Rectal smooth muscle tissue (tissue), 1 donor: ENCODE data around the gene PPM1A.

ENCODE experiments used
- H3K27ac ChIP-seq: one replicate; pipeline ENCODE4 v1.7.0; 2013; ENCODE audit warnings: low read depth, low read length, inconsistent platforms
- H3K27me3 ChIP-seq: one replicate; pipeline ENCODE4 v1.7.0; 2013; ENCODE audit warnings: low read length; ENCODE audit not compliant: control insufficient read depth, insufficient read depth
- H3K36me3 ChIP-seq: one replicate; pipeline ENCODE4 v1.7.0; 2013; ENCODE audit warnings: low read length; ENCODE audit not compliant: control insufficient read depth, insufficient read depth
- H3K4me1 ChIP-seq: one replicate; pipeline ENCODE4 v1.7.0; 2013; ENCODE audit warnings: low read length; ENCODE audit not compliant: control insufficient read depth, insufficient read depth
- H3K4me3 ChIP-seq: one replicate; pipeline ENCODE4 v1.7.0; 2013; ENCODE audit warnings: low read length
- H3K9ac ChIP-seq: one replicate; pipeline ENCODE4 v1.7.0; 2013; ENCODE audit warnings: low read length

PPM1A gene

GRCh38 chr14:60252630-60253029 is 3.6 kb downstream of the PPM1A start:
- Histone ChIP-seq H3K27ac (no peak overlapping the region), H3K36me3 (no peaks in the 10 kb centered on the region), H3K27me3 (no peaks in the 10 kb centered on the region), H3K4me1 (peaks cover 19% of the 10 kb centered on the region), H3K9ac (no peak overlapping the region), H3K4me3 (no peak overlapping the region)

GRCh38 chr14:60253649-60254048 is 4.6 kb downstream of the PPM1A start:
- Histone ChIP-seq H3K36me3 (no peaks in the 10 kb centered on the region), H3K4me1 (peaks cover 19% of the 10 kb centered on the region), H3K4me3 (peak overlapping the region; percentile 27), H3K27ac (no peak overlapping the region), H3K27me3 (no peaks in the 10 kb centered on the region), H3K9ac (no peak overlapping the region)

- Histone ChIP-seq H3K27ac (no peak overlapping the region), H3K4me3 (peak overlapping the region; percentile 27), H3K9ac (no peak overlapping the region)
Measured at GRCh38 chr14:60254176-60254575, 5.2 kb downstream of the PPM1A start.

GRCh38 chr14:60257865-60258264 is 8.8 kb downstream of the PPM1A start:
- no peak overlapping the region for H3K27ac ChIP-seq
- no peaks in the 10 kb centered on the region for H3K36me3 ChIP-seq
- no peaks in the 10 kb centered on the region for H3K27me3 ChIP-seq
- no peak overlapping the region for H3K9ac ChIP-seq
- peaks cover 15% of the 10 kb centered on the region for H3K4me1 ChIP-seq
- no peak overlapping the region for H3K4me3 ChIP-seq

More at GRCh38 chr14:60254176-60254575, 5.2 kb downstream of the PPM1A start:
- peaks cover 19% of the 10 kb centered on the region for H3K4me1 ChIP-seq
- no peaks in the 10 kb centered on the region for H3K27me3 ChIP-seq
- no peaks in the 10 kb centered on the region for H3K36me3 ChIP-seq

GRCh38 chr14:60265163-60265562 is 16.1 kb downstream of the PPM1A start:
- Histone ChIP-seq H3K4me1 (peaks cover 3% of the 10 kb centered on the region), H3K27me3 (no peaks in the 10 kb centered on the region), H3K36me3 (no peaks in the 10 kb centered on the region), H3K4me3 (no peak overlapping the region), H3K27ac (no peak overlapping the region), H3K9ac (no peak overlapping the region)

- H3K4me3 ChIP-seq = no peak overlapping the region
- H3K36me3 ChIP-seq = no peaks in the 10 kb centered on the region
Measured at GRCh38 chr14:60266021-60266937, 17.3 kb downstream of the PPM1A start.

GRCh38 chr14:60272177-60272576 is 23.2 kb downstream of the PPM1A start:
- no peak overlapping the region for H3K4me3 ChIP-seq
- no peaks in the 10 kb centered on the region for H3K27me3 ChIP-seq
- H3K36me3 ChIP-seq = no peaks in the 10 kb centered on the region
- no peak overlapping the region for H3K9ac ChIP-seq
- H3K27ac ChIP-seq = no peak overlapping the region
- H3K4me1 ChIP-seq = peaks cover 2% of the 10 kb centered on the region

More at GRCh38 chr14:60266021-60266937, 17.3 kb downstream of the PPM1A start:
- H3K4me1 ChIP-seq = peaks cover 3% of the 10 kb centered on the region
- no peak overlapping the region for H3K9ac ChIP-seq
- H3K27ac ChIP-seq = no peak overlapping the region
- no peaks in the 10 kb centered on the region for H3K27me3 ChIP-seq

- peaks cover 2% of the 10 kb centered on the region for H3K4me1 ChIP-seq
- H3K27me3 ChIP-seq = no peaks in the 10 kb centered on the region
- H3K27ac ChIP-seq = no peak overlapping the region
- no peak overlapping the region for H3K9ac ChIP-seq
- H3K4me3 ChIP-seq = no peak overlapping the region
- no peaks in the 10 kb centered on the region for H3K36me3 ChIP-seq
Measured at GRCh38 chr14:60273956-60274355, 24.9 kb downstream of the PPM1A start.

GRCh38 chr14:60274448-60274847 is 25.4 kb downstream of the PPM1A start:
- no peak overlapping the region for H3K27ac ChIP-seq
- H3K4me1 ChIP-seq = peaks cover 2% of the 10 kb centered on the region

GRCh38 chr14:60275932-60276331 is 26.9 kb downstream of the PPM1A start:
- no peak overlapping the region for H3K9ac ChIP-seq
- no peaks in the 10 kb centered on the region for H3K27me3 ChIP-seq
- peaks cover 2% of the 10 kb centered on the region for H3K4me1 ChIP-seq
- H3K36me3 ChIP-seq = no peaks in the 10 kb centered on the region
- no peak overlapping the region for H3K27ac ChIP-seq
- H3K4me3 ChIP-seq = no peak overlapping the region

More at GRCh38 chr14:60274448-60274847, 25.4 kb downstream of the PPM1A start:
- H3K4me3 ChIP-seq = no peak overlapping the region
- no peaks in the 10 kb centered on the region for H3K27me3 ChIP-seq
- no peak overlapping the region for H3K9ac ChIP-seq
- H3K36me3 ChIP-seq = no peaks in the 10 kb centered on the region

GRCh38 chr14:60276347-60276746 is 27.3 kb downstream of the PPM1A start:
- no peak overlapping the region for H3K4me3 ChIP-seq
- no peak overlapping the region for H3K9ac ChIP-seq
- H3K27me3 ChIP-seq = no peaks in the 10 kb centered on the region
- H3K36me3 ChIP-seq = no peaks in the 10 kb centered on the region
- no peak overlapping the region for H3K27ac ChIP-seq
- H3K4me1 ChIP-seq = peaks cover 2% of the 10 kb centered on the region

GRCh38 chr14:60277605-60278190 is 28.7 kb downstream of the PPM1A start:
- H3K4me3 ChIP-seq = no peak overlapping the region
- H3K27me3 ChIP-seq = no peaks in the 10 kb centered on the region
- H3K27ac ChIP-seq = no peak overlapping the region
- no peaks in the 10 kb centered on the region for H3K36me3 ChIP-seq
- H3K4me1 ChIP-seq = peaks cover 2% of the 10 kb centered on the region
- H3K9ac ChIP-seq = no peak overlapping the region
